ENCODE results near the gene SLC45A2.
"Not testable (repeated sequence)": the region's sequence is repeated elsewhere in the genome, so short reads cannot be mapped to it uniquely, and the experiment has no call there.

SLC45A2 gene

GRCh38 chr5:33934176-33934575 lies 50.3 kb downstream of the SLC45A2 start:
- Histone ChIP-seq H3K27me3 (ENCODE audit: control insufficient read depth, insufficient read depth, low read length) (peaks cover 24% of the 10 kb centered on the region), H3K9me3 (ENCODE audit: control insufficient read depth, insufficient read depth, low read length) (no peaks in the 10 kb centered on the region), H3K4me1 (ENCODE audit: control insufficient read depth, insufficient read depth, low read length) (peaks cover 19% of the 10 kb centered on the region), H3K9ac (ENCODE audit: low read depth, low read length) (no peak overlapping the region), H3K36me3 (ENCODE audit: control insufficient read depth, insufficient read depth, low read length) (no peaks in the 10 kb centered on the region), H3K4me3 (ENCODE audit: low read depth, low read length) (no peak overlapping the region)

DNA sequence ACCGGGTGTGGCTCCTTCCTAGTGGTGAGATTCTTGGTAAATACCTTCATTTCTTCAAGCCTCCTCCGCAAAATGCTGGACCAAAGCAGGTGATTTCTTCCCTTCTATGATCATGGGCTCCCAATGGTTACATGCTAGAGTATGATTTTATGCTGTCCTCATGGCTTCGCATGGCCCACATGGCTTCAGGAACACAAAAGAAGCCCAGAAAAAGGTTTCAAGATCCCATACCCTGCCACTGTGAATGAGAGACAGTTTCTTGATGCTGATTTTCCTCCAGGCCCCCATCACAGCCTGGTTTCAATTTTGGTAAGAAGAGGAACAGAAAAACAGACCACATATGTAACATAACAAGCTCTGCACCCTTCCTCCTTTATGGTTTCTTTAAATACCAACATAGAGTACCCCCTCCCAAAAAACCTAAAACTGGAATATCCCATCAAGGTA lies 50.7 kb downstream of the SLC45A2 start:
- Histone ChIP-seq H3K4me3 (ENCODE audit: low read depth, low read length) (no peak overlapping the region), H3K9ac (ENCODE audit: low read depth, low read length) (no peak overlapping the region)

DNA sequence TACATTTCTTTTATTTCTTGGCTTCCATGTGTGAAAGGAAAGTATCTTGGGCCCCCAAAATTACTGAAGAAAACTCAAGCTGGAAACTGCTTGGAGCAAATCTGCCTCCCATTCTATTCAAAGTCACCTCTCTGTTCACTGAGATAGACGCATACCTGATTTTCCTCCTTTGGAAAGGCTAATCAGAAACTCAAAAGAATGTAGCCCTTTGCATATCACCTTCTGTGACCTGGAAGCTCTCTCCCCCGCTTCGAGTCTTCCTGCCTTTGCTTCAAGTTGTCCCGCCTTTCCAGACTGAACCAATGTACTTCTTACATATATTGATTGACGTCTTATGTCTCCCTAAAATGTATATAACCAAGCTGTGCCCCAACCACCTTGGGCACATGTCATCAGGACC lies 53.4 kb downstream of the SLC45A2 start:
- Histone ChIP-seq H3K36me3 (ENCODE audit: control insufficient read depth, insufficient read depth, low read length) (no peaks in the 10 kb centered on the region), H3K9me3 (ENCODE audit: control insufficient read depth, insufficient read depth, low read length) (no peaks in the 10 kb centered on the region), H3K9ac (ENCODE audit: low read depth, low read length) (no peak overlapping the region), H3K4me3 (ENCODE audit: low read depth, low read length) (no peak overlapping the region), H3K4me1 (ENCODE audit: control insufficient read depth, insufficient read depth, low read length) (peaks cover 30% of the 10 kb centered on the region), H3K27me3 (ENCODE audit: control insufficient read depth, insufficient read depth, low read length) (peaks cover 7% of the 10 kb centered on the region)

More for the DNA sequence above, 50.7 kb downstream of the SLC45A2 start:
- Histone ChIP-seq H3K27me3 (ENCODE audit: control insufficient read depth, insufficient read depth, low read length) (peaks cover 24% of the 10 kb centered on the region), H3K36me3 (ENCODE audit: control insufficient read depth, insufficient read depth, low read length) (no peaks in the 10 kb centered on the region), H3K4me1 (ENCODE audit: control insufficient read depth, insufficient read depth, low read length) (peaks cover 19% of the 10 kb centered on the region), H3K9me3 (ENCODE audit: control insufficient read depth, insufficient read depth, low read length) (no peaks in the 10 kb centered on the region)

DNA sequence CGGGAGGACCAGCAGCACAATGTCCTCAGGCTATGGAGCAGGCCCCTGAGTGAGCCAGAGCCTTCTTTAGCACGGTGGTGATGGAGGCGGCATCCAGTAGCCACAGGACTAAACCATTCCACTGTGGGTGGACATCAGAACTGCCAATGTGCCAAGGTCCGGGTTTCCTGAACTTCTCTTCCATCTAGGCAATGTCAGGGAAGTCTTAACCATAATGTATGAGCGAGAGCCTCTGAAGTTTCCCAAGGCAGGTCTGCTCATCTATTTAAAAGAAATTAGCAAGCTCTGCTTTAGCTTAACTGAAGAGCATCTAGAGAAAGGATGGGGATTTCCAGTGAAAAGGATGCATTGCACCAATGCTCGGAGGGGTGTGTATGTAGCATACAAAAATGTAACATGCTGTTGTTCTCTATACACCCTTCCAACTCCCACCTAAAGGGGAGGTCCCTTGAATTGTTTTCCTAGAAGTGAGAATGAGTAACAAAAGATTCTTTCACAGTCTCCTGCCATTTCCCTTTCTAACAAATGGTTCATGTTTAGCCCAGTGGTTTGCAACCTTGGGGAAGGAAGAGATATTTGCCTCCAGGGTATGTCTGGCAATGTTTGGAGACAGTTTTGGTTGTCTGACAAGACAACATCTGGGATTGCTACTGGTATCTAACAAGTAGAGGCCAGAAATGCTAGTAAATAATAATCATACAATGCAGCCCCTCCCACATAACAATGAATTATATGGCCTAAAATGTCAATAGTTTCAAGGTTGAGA lies 54.4 kb downstream of the SLC45A2 start:
- H3K4me1 ChIP-seq (ENCODE audit: control insufficient read depth, insufficient read depth, low read length), result peaks cover 30% of the 10 kb centered on the region
- H3K36me3 ChIP-seq (ENCODE audit: control insufficient read depth, insufficient read depth, low read length), result no peaks in the 10 kb centered on the region
- H3K9me3 ChIP-seq (ENCODE audit: control insufficient read depth, insufficient read depth, low read length), result no peaks in the 10 kb centered on the region
- no peak overlapping the region for H3K9ac ChIP-seq (ENCODE audit: low read depth, low read length)
- H3K27me3 ChIP-seq (ENCODE audit: control insufficient read depth, insufficient read depth, low read length), result no peaks in the 10 kb centered on the region
- no peak overlapping the region for H3K4me3 ChIP-seq (ENCODE audit: low read depth, low read length)

DNA sequence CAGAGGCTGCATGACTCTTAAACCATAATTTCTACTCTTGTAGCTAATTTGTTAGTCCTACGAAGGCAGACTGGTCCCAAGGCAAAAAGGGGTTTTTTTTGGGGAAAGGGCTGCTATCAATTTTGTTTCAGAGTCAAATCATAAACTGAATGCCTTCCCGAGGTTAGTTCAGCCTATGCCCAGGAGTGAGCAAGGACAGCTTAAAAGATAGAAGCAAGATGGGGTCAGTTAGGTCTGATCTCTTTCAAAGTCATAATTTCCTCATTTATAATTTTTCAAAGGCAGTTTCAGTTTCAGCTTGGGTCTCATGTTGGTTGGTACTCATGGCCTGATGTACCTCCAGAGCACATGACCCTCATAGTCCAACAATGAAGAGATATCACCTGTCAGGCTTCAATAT lies 56.2 kb downstream of the SLC45A2 start:
- Histone ChIP-seq H3K4me1 (ENCODE audit: control insufficient read depth, insufficient read depth, low read length) (peaks cover 30% of the 10 kb centered on the region), H3K9me3 (ENCODE audit: control insufficient read depth, insufficient read depth, low read length) (no peaks in the 10 kb centered on the region), H3K27me3 (ENCODE audit: control insufficient read depth, insufficient read depth, low read length) (no peaks in the 10 kb centered on the region), H3K4me3 (ENCODE audit: low read depth, low read length) (no peak overlapping the region), H3K9ac (ENCODE audit: low read depth, low read length) (no peak overlapping the region), H3K36me3 (ENCODE audit: control insufficient read depth, insufficient read depth, low read length) (no peaks in the 10 kb centered on the region)

DNA sequence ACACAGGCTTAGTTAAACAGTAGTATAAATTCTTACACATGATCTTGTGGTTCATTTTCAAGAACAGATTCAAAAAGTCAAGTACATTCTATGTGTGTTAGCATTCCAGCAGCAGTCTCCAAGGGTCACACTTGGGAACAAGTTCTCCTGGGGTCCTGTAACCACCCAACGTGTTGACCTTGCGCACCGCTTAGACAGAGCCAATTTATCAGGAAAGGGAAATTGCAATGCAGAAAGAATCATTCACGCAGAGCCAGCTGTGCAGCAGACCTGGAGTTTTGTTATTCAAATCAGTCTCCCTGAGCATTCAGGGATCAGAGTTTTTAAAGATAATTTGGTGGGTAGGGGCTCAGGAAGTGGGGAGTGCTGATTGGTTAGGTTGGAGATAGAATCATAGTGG lies 56.8 kb downstream of the SLC45A2 start:
- no peaks in the 10 kb centered on the region for H3K9me3 ChIP-seq (ENCODE audit: control insufficient read depth, insufficient read depth, low read length)
- peaks cover 30% of the 10 kb centered on the region for H3K4me1 ChIP-seq (ENCODE audit: control insufficient read depth, insufficient read depth, low read length)
- no peak overlapping the region for H3K4me3 ChIP-seq (ENCODE audit: low read depth, low read length)
- no peak overlapping the region for H3K9ac ChIP-seq (ENCODE audit: low read depth, low read length)
- H3K36me3 ChIP-seq (ENCODE audit: control insufficient read depth, insufficient read depth, low read length), result no peaks in the 10 kb centered on the region
- H3K27me3 ChIP-seq (ENCODE audit: control insufficient read depth, insufficient read depth, low read length), result no peaks in the 10 kb centered on the region

GRCh38 chr5:33925278-33925677 lies 59.2 kb downstream of the SLC45A2 start:
- Histone ChIP-seq H3K9ac (ENCODE audit: low read depth, low read length) (no peak overlapping the region), H3K4me1 (ENCODE audit: control insufficient read depth, insufficient read depth, low read length) (peaks cover 18% of the 10 kb centered on the region), H3K36me3 (ENCODE audit: control insufficient read depth, insufficient read depth, low read length) (no peaks in the 10 kb centered on the region), H3K9me3 (ENCODE audit: control insufficient read depth, insufficient read depth, low read length) (no peaks in the 10 kb centered on the region), H3K4me3 (ENCODE audit: low read depth, low read length) (no peak overlapping the region), H3K27me3 (ENCODE audit: control insufficient read depth, insufficient read depth, low read length) (no peaks in the 10 kb centered on the region)

- no peaks in the 10 kb centered on the region for H3K4me1 ChIP-seq (ENCODE audit: control insufficient read depth, insufficient read depth, low read length)
- no peaks in the 10 kb centered on the region for H3K9me3 ChIP-seq (ENCODE audit: control insufficient read depth, insufficient read depth, low read length)
- H3K9ac ChIP-seq (ENCODE audit: low read depth, low read length), result no peak overlapping the region
- H3K27me3 ChIP-seq (ENCODE audit: control insufficient read depth, insufficient read depth, low read length), result no peaks in the 10 kb centered on the region
- no peaks in the 10 kb centered on the region for H3K36me3 ChIP-seq (ENCODE audit: control insufficient read depth, insufficient read depth, low read length)
- no peak overlapping the region for H3K4me3 ChIP-seq (ENCODE audit: low read depth, low read length)
Measured at GRCh38 chr5:33921002-33921401, 63.5 kb downstream of the SLC45A2 start.

- not testable (repeated sequence) for H3K9me3 ChIP-seq (ENCODE audit: control insufficient read depth, insufficient read depth, low read length); H3K4me1 ChIP-seq (ENCODE audit: control insufficient read depth, insufficient read depth, low read length); H3K4me3 ChIP-seq (ENCODE audit: low read depth, low read length); H3K9ac ChIP-seq (ENCODE audit: low read depth, low read length); H3K27me3 ChIP-seq (ENCODE audit: control insufficient read depth, insufficient read depth, low read length); H3K36me3 ChIP-seq (ENCODE audit: control insufficient read depth, insufficient read depth, low read length)
Measured at GRCh38 chr5:33914844-33915243, 69.6 kb downstream of the SLC45A2 start.

DNA sequence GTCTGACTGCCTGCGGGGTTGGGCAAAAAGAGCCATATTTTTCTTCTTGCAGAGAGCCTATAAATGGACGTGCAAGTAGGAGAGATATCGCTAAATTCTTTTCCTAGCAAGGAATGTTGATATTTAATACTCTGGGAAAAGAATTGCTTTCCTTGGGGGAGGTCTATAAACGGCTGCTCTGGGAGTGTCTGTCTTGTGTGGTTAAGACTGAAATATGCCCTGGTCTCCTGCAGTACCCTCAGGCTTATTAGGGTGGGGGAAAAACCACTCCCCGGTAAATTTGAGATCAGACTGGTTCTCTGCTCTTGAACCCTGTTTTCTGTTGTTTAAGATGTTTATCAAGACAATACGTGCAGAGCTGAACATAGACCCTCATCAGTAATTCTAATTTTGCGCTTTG lies 78.2 kb downstream of the SLC45A2 start:
- H3K27me3 ChIP-seq (ENCODE audit: control insufficient read depth, insufficient read depth, low read length); H3K9ac ChIP-seq (ENCODE audit: low read depth, low read length); H3K4me3 ChIP-seq (ENCODE audit: low read depth, low read length); H3K36me3 ChIP-seq (ENCODE audit: control insufficient read depth, insufficient read depth, low read length); H3K4me1 ChIP-seq (ENCODE audit: control insufficient read depth, insufficient read depth, low read length); H3K9me3 ChIP-seq (ENCODE audit: control insufficient read depth, insufficient read depth, low read length): not testable (repeated sequence)

DNA sequence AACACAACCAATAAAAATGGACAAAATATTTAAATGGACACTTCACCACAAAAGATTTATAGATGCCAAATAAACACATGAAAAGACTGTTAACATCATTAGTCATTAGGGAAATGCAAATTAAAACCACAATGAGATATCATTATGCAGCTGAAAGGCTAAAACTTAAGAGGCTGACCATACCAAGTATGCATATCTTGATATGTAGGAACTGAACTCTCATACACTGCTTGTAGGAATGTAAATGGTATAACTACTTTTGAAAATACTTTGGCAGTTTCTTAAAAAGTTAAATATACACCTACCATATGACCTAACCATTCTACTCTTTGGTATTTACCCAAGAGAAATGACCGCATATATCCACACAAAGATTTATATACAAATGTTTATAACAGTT lies 79.1 kb downstream of the SLC45A2 start:
- Histone ChIP-seq H3K27me3 (ENCODE audit: control insufficient read depth, insufficient read depth, low read length) (no peaks in the 10 kb centered on the region), H3K36me3 (ENCODE audit: control insufficient read depth, insufficient read depth, low read length) (peaks cover 2% of the 10 kb centered on the region), H3K9ac (ENCODE audit: low read depth, low read length) (no peak overlapping the region), H3K4me3 (ENCODE audit: low read depth, low read length) (no peak overlapping the region), H3K9me3 (ENCODE audit: control insufficient read depth, insufficient read depth, low read length) (peaks cover 7% of the 10 kb centered on the region), H3K4me1 (ENCODE audit: control insufficient read depth, insufficient read depth, low read length) (no peaks in the 10 kb centered on the region)

GRCh38 chr5:33903118-33903517 lies 81.4 kb downstream of the SLC45A2 start:
- Histone ChIP-seq H3K4me1 (ENCODE audit: control insufficient read depth, insufficient read depth, low read length) (no peaks in the 10 kb centered on the region), H3K4me3 (ENCODE audit: low read depth, low read length) (no peak overlapping the region), H3K9ac (ENCODE audit: low read depth, low read length) (no peak overlapping the region), H3K9me3 (ENCODE audit: control insufficient read depth, insufficient read depth, low read length) (peaks cover 7% of the 10 kb centered on the region), H3K27me3 (ENCODE audit: control insufficient read depth, insufficient read depth, low read length) (peaks cover 3% of the 10 kb centered on the region), H3K36me3 (ENCODE audit: control insufficient read depth, insufficient read depth, low read length) (peaks cover 2% of the 10 kb centered on the region)

Data from iPS-15b (cell line).